ENCODE data around the gene PIEZO2. TPM values are rescaled to one million over a fixed set of nuclear protein-coding genes. Genes with fewer than 3 reads are reported as not detected.

PIEZO2 gene
- total and polyA plus RNA-seq, 12 donors = 0.07 to 1.4 (median 0.25) TPM; not detected in 1

- no peak overlapping the region for H3K27ac ChIP-seq
- no peak for ATAC-seq
- H3K27me3 ChIP-seq = no peaks in the 10 kb centered on the region
- DNase-seq = no peak
- peaks cover 0 to 17% (median 0%) of the 10 kb centered on the region in 11 donors for H3K9me3 ChIP-seq
- H3K4me1 ChIP-seq = no peaks in the 10 kb centered on the region
- intact Hi-C loops (cut with DNase I) = no loop called here
- TF ChIP-seq, protein P1, sequence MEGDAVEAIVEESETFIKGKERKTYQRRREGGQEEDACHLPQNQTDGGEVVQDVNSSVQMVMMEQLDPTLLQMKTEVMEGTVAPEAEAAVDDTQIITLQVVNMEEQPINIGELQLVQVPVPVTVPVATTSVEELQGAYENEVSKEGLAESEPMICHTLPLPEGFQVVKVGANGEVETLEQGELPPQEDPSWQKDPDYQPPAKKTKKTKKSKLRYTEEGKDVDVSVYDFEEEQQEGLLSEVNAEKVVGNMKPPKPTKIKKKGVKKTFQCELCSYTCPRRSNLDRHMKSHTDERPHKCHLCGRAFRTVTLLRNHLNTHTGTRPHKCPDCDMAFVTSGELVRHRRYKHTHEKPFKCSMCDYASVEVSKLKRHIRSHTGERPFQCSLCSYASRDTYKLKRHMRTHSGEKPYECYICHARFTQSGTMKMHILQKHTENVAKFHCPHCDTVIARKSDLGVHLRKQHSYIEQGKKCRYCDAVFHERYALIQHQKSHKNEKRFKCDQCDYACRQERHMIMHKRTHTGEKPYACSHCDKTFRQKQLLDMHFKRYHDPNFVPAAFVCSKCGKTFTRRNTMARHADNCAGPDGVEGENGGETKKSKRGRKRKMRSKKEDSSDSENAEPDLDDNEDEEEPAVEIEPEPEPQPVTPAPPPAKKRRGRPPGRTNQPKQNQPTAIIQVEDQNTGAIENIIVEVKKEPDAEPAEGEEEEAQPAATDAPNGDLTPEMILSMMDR (IDR thresholded peaks at IDR 0.05) = no peak
- no peaks in the 10 kb centered on the region for H3K36me3 ChIP-seq
- WGBS, 2 donors = 81 to 82% methylated on average over 5 of the region's 5 CpGs
- H3K4me3 ChIP-seq = no peak overlapping the region
These were observed 83.3 kb downstream of the PIEZO2 start for GRCh38 chr18:11066038-11066437.

DNA sequence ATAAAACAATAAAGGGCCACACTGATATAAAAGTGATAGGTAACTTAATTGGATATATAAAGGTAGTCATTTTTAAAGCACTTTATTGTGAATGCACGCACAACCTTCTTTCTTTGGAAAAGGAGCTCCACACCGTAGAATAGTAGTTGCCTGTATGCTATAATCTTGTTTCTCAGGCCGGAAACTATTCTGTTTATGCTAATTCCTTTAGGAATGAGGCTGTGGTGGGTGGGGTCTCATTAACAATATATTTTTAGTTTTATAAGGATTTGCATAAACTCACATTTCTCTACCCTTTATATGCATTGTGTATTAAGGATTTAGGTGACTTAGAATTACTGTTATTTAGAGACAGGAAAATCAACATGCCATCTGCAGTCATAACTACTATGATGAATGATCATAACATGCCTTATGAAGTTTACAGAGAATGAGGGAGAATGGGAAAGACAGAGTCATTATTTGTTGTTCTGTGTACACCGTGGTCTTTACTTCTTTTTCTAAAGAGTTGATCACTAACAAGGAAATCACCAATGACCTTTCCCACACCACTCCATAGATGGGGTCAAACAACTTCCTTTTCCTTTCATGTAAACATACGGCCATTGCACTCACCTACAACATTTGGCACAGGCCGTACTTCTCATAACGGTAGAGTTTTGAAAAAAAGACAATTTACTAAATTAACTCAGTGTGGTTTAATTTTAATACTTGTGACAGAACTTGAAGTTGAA lies 84.5 kb downstream of the PIEZO2 start:
- WGBS, 2 donors = 48 to 80% methylated on average over 7 of the region's 7 CpGs
- no peak for DNase-seq
- intact Hi-C loops (cut with DNase I) = no loop called here
- H3K27me3 ChIP-seq = no peaks in the 10 kb centered on the region
- no peak for ATAC-seq
- TF ChIP-seq, protein P1 (IDR thresholded peaks at IDR 0.05) = no peak
- H3K4me1 ChIP-seq = no peaks in the 10 kb centered on the region
- H3K9me3 ChIP-seq = peaks cover 0 to 17% (median 0%) of the 10 kb centered on the region in 11 donors
- H3K36me3 ChIP-seq = no peaks in the 10 kb centered on the region
- no peak overlapping the region for H3K27ac ChIP-seq
- H3K4me3 ChIP-seq = no peak overlapping the region

DNA sequence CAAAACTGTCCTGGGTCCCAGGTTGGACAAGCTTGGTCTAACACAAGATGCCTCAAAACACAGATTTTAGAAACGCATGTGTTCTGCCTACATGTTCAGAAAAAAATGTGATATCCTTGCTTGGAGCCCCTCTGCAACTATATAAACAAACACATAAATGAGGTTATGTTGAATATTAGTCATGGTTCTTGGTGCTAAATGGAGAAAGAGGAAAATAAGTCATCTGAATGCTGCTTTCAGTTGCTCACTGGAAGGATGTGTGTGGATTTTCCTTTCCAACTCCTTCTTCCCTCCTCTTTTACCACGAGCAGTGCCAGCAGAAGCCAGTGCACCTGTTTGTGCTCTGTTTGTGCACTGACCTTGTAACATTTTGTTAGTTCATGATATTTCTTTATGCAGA lies 85.3 kb downstream of the PIEZO2 start:
- Histone ChIP-seq H3K36me3 (no peaks in the 10 kb centered on the region), H3K27me3 (no peaks in the 10 kb centered on the region), H3K4me1 (no peaks in the 10 kb centered on the region), H3K27ac (no peak overlapping the region), H3K9me3 (peaks cover 0 to 17% (median 0%) of the 10 kb centered on the region in 11 donors), H3K4me3 (no peak overlapping the region)
- no peak for DNase-seq
- WGBS, 2 donors = 66 to 72% methylated on average over 2 of the region's 2 CpGs
- ATAC-seq = no peak
- TF ChIP-seq, protein P1 (IDR thresholded peaks at IDR 0.05) = no peak
- intact Hi-C loops (cut with DNase I) = no loop called here

- TF ChIP-seq, protein P1 (IDR thresholded peaks at IDR 0.05) = no peak
- ATAC-seq (no peak), DNase-seq (no peak)
- H3K9me3 ChIP-seq = no peaks in the 10 kb centered on the region
- H3K27me3 ChIP-seq = peaks cover 0 to 3% (median 0%) of the 10 kb centered on the region in 7 donors
- WGBS, 2 donors = 91 to 93% methylated on average over 8 of the region's 8 CpGs
- H3K36me3 ChIP-seq = no peaks in the 10 kb centered on the region
- intact Hi-C loops (cut with DNase I) = no loop called here
- no peaks in the 10 kb centered on the region for H3K4me1 ChIP-seq
- H3K27ac ChIP-seq = no peak overlapping the region
- H3K4me3 ChIP-seq = no peak overlapping the region
These were observed 93.6 kb downstream of the PIEZO2 start for GRCh38 chr18:11055721-11056120.
